NCI-H748 (cell line): Measurements from ENCODE around the gene COP1.

Experiments
- DNase-seq: peaks from one replicate; lab custom pipeline; 2025; ENCODE audit not compliant: unreplicated experiment; lab: John Stamatoyannopoulos, UW

COP1 gene

GRCh38 chr1:175976865-175977642 lies 230.0 kb downstream of the COP1 start:
- DNase-seq: no peak

DNA sequence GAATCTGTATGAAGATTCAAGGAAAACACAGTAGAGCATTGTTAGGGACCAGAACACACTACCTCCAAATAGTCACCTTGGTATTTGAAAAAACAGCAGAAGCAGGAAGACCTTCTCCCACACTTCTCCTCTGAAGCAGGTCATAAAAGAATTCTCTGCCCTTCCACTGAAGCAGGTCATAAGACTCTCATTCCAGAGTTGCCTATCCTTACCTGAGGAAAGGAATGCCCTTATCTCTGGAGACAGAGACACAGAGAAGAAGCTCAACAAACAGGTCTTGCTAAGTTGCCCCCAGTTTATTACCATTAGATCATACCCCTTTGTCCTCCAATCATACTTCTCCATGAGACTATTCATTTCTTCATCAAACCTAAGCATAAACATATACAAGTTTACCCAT lies 237.9 kb downstream of the COP1 start:
- no peak for DNase-seq

DNA sequence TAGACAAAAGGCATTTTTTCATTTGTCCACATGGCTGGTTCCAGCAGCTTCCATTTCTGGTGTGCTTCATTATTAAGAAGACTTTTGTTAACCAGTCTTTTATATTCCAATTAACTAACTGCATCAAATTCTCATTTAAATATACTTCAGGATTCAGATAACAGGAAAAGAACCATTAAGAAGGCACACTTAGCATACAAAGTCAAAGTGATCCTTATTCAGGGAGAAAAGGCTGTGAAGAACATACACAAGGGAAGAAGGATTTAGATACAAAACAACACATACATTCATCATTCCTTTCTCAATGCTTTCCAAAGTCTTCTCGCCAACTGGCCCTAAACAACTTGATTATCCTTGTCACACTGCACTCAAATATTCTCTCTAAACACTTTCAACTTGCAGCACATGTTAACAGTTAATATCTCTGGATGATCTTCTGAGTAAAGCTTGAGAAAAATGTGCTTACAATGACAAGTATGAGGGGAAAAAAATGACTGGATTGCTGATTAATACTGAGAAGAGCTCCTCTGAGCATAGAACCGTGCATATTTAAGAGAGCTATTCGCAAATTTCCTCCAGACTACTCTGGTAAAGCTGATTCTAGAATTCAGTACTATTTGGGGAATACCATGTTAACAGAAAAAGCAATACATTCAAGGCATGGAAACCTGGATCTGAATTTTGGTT lies 238.5 kb downstream of the COP1 start:
- no peak for DNase-seq

DNA sequence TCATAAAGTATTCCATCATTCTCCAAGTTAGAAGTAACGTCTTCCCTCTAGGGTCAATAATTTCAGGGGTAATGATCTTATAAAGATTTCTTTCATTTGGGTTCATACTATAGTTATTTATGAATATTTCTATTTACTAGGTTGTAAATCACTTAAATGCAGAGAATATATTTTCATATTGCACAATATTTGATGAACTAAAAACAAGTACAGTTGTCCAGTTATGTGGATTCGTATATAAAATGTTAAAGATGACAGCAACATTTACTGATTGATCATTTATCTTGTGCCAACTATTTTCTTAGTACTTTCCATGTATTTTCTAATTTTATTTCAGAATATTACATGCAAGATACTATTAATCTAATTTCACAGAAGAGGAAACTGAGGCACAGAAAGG lies 243.3 kb downstream of the COP1 start:
- DNase-seq: no peak

DNA sequence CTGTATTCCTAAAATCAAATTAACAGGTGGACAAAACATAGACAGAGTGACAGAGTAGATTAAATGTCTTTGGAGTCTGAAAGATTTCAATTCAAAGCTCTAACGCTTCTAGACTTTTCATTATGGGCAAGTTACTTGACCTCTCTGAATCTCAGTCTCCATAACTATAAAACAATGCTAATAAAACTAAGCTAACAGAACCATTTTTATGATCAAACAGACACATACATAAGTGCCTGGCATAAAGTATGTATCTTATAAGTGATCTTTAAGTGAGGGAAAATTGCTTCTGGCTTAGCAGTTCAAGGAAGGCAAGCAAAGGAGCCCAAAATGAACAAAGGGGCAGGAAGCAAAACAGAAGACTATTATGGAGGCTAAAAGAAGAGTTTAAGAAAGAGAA lies 246.9 kb downstream of the COP1 start:
- DNase-seq: no peak

- DNase-seq: no peak
These were observed 255.5 kb downstream of the COP1 start for GRCh38 chr1:175951627-175952026.

GRCh38 chr1:175947771-175948170 lies 259.3 kb downstream of the COP1 start:
- no peak for DNase-seq

DNA sequence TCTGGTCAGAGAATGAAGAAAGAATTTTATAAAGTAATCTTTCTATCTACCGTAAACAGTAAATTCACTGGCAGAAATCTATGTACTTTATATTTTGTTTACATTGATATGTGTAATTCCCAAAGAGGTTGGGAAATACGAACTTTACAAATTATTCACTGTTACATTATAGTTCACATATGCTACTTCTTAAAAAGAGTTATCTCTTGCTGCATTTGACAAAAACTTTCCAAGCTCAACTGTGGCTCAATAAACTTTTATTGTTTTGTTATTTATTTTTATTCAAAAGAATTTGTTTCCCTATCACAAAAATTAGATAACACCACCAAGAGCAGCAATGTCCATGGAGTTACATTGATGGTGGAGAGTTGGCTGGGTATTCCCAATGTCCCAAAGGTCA lies 262.5 kb downstream of the COP1 start:
- DNase-seq: no peak

DNA sequence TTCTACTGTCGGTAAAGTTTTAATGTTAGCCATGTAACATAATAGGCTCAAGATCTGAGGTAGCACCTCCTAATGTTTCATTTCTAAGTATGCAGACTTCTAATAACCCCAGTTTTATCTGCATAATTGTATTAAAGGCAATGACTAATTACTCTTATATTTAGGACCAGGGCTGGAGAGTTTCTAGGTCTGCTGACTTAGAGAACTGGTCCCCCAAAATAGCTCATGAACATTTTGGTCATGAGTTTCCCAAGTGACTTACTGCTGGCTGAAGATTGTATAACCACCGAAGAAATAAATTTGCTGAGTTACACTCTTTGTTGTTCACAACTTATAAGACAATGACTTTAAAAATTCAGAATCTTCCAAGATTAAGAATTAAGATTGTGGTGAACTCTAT lies 265.9 kb downstream of the COP1 start:
- no peak for DNase-seq

GRCh38 chr1:175936736-175937135 lies 270.4 kb downstream of the COP1 start:
- no peak for DNase-seq

DNA sequence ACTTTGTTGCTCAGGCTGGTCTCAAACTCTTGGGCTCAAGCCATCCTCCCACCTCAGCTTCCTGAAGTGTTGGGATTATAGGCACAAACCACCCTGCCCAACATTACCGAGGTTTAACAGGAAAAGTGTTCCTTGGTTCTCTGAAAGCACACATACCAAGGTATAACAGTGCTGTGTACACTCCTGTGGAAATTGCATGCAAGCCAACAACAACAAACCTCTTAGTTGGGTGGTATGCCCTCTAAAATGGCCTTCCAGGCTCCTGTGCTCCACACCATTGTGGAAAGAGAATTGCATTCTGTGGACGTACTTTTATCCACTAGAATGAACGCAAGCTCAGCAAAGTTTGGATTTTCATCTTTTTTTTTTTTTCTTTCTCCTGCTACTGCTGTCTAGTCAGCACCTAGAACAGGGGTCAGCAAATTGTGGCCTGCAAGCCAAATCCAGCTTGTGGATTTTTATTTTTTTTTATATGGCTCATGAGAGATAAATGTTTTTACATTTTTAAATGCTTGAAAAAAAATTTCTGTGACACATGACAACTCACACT lies 271.4 kb downstream of the COP1 start:
- no peak for DNase-seq

DNA sequence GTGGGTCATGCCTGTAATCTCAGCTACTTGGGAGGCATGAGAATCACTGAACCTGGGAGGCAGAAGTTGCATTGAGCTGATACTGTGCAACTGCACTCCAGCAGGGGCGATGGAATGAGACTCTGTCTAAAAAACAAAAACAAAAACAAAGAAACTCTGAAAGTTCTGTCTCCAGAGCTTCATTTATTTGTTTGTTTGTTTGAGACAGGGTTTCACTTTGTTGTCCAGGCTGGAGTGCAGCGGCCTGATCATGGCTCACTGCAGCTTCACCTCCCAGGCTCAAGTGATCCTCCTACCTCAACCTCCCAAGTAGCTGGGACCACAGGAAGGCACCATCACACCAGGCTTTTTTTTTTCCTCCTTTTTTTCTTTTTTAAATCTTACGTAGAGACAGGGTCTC lies 271.9 kb downstream of the COP1 start:
- DNase-seq: no peak

- DNase-seq: no peak
These were observed 273.3 kb downstream of the COP1 start for GRCh38 chr1:175933801-175934200.

GRCh38 chr1:175927944-175928343 lies 279.1 kb downstream of the COP1 start:
- no peak for DNase-seq

GRCh38 chr1:175922254-175922881 lies 284.7 kb downstream of the COP1 start:
- no peak for DNase-seq

DNA sequence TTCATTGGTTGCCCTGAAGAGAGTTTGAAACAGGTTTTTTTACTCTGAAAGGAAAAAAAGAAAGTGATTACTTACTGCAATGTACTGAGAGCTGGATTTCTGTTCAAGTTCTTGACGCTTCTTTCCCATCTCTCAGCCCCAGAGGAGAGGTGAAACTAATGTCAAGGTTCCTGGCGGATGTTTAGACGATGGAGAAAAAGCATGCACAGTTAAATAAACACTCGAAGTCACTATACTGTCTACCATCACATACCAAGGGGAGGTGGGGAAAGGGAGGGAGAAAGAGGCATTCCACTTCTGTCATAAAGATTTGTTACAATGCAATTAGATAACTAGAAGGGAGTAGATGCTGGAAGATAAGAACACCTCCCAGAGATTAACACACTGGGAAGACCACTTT lies 286.7 kb downstream of the COP1 start:
- no peak for DNase-seq

DNA sequence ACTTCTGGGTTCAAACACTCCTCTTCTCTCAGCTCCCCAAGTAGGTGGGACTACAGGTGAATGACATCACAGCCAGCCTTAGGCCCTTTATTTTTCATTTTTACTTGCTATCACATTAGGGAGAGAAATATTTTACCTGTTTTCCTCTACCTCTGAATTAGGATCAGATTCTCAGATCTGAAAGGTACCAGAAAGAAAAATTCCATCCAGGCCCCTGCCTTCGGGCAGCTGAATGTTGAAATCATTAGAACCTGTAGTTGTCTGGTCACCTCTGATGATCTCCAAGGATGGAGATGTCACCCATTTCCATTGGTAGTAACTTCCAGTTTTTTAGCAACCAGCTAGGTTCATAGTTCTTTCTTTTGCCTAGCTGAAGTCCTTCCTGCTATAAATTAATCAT lies 288.1 kb downstream of the COP1 start:
- no peak for DNase-seq

GRCh38 chr1:175918364-175918801 lies 288.7 kb downstream of the COP1 start:
- DNase-seq: no peak

DNA sequence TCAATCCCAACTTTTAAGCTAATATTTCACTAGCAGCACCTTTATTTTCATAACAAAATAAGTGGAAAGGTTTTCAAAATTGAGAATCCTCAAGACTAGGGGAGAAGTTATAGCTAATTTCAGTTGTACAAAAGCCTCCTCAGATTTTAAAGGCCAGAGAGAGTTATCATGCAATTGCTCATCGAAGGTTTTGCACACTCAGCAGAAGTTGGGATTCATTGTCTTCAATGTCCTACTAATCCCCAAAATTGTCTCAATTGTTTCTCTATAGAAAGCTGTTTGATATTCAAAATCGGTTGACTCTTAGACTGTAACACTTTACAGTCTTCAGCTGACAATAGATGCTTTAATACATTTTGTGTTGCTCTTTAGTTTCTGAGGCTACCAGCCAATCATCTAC lies 293.0 kb downstream of the COP1 start:
- no peak for DNase-seq

- DNase-seq: no peak
These were observed 295.9 kb downstream of the COP1 start for GRCh38 chr1:175911138-175911537.

- no peak for DNase-seq
These were observed 300.7 kb downstream of the COP1 start for GRCh38 chr1:175906370-175906769.

GRCh38 chr1:175904808-175905207 lies 302.3 kb downstream of the COP1 start:
- DNase-seq: no peak
